GM12878 (cell line): ENCODE results near the gene DUT.

Experiments used
- CTCF ChIP-seq, 3 experiments: IDR thresholded peaks in 2 of 3; conservative IDR thresholded peaks in 1 of 3; 2 replicates each; pipeline ENCODE4 v1.5.1; 2011; ENCODE audit warnings: low read depth in 3 of 3, low read length in 3 of 3, mild to moderate bottlenecking in 3 of 3, control low read depth in 2 of 3, moderate library complexity in 2 of 3, inconsistent platforms in 1 of 3, mixed read lengths in 1 of 3; ENCODE audit not compliant: control insufficient read depth in 2 of 3, insufficient read depth in 1 of 3; ENCODE audit errors: extremely low read depth in 1 of 3
- EP300 ChIP-seq, 2 experiments: fragments of 150-350 bp in 1 of 2; IDR thresholded peaks; 2 replicates each; pipeline ENCODE4 v1.6.1; 2011 to 2012; ENCODE audit warnings: low read depth in 2 of 2, low read length in 2 of 2, borderline replicate concordance in 1 of 2, improper control_type of control experiment in 1 of 2, inconsistent platforms in 1 of 2; ENCODE audit not compliant: control insufficient read depth in 1 of 2
- EZH2 ChIP-seq: IDR thresholded peaks from 2 replicates; pipeline ENCODE4 v1.6.1; 2012; ENCODE audit warnings: low read depth, mild to moderate bottlenecking, control low read depth, inconsistent platforms, low read length, borderline replicate concordance; ENCODE audit not compliant: control insufficient read depth
- MEF2A ChIP-seq: IDR thresholded peaks from 2 replicates; pipeline ENCODE4 v1.6.1; 2011; ENCODE audit warnings: low read depth, mild to moderate bottlenecking, low read length, moderate library complexity; ENCODE audit not compliant: insufficient read depth
- PKNOX1 ChIP-seq: fragments of 450-650 bp; IDR thresholded peaks from 2 replicates; pipeline ENCODE4 v1.6.1; 2016; ENCODE audit warnings: mild to moderate bottlenecking
- REST ChIP-seq: IDR thresholded peaks from 2 replicates; pipeline ENCODE4 v1.6.1; 2012; ENCODE audit warnings: mild to moderate bottlenecking, low read depth, low read length
- SIN3A ChIP-seq: IDR thresholded peaks from 2 replicates; pipeline ENCODE4 v1.6.1; 2012; ENCODE audit warnings: low read depth, low read length, improper control_type of control experiment
- SREBF1 ChIP-seq: IDR thresholded peaks from 2 replicates; pipeline ENCODE4 v1.6.1; 2012; ENCODE audit warnings: mild to moderate bottlenecking, low read length
- STAT3 ChIP-seq: IDR thresholded peaks from 2 replicates; pipeline ENCODE4 v1.6.1; 2011; ENCODE audit warnings: low read depth, low read length, improper control_type of control experiment
- ZBED1 ChIP-seq: IDR thresholded peaks from 2 replicates; pipeline ENCODE4 v1.6.1; 2016; ENCODE audit warnings: borderline replicate concordance

GRCh38 chr15:48391950-48392349 lies 60.7 kb downstream of the DUT start:
- TF ChIP-seq CTCF (IDR thresholded peaks at IDR 0.05 in 2 of 3, conservative IDR thresholded peaks at IDR 0.05 in 1 of 3; ENCODE audit: control insufficient read depth in 2 of 3, extremely low read depth in 1 of 3, insufficient read depth in 1 of 3, low read depth in 3 of 3, low read length in 3 of 3) = no peak
- TF ChIP-seq MEF2A = no peak
- no peak for TF ChIP-seq ZBED1
- TF ChIP-seq SIN3A = no peak
- no peak for TF ChIP-seq REST
- no peak for TF ChIP-seq SREBF1
- TF ChIP-seq EP300 (IDR thresholded peaks at IDR 0.05; ENCODE audit: borderline replicate concordance in 1 of 2, control insufficient read depth in 1 of 2, low read depth in 2 of 2, low read length in 2 of 2) = no peak
- no peak for TF ChIP-seq EZH2
- no peak for TF ChIP-seq STAT3
- no peak for TF ChIP-seq PKNOX1
